ENCODE measurements around the gene NIT1. TPM values are rescaled to one million over a fixed set of nuclear protein-coding genes. Genes with fewer than 3 reads are reported as not detected.

Gene NIT1
- total RNA-seq, 1 experiment from 2014 or later = 39.6 TPM

DNA sequence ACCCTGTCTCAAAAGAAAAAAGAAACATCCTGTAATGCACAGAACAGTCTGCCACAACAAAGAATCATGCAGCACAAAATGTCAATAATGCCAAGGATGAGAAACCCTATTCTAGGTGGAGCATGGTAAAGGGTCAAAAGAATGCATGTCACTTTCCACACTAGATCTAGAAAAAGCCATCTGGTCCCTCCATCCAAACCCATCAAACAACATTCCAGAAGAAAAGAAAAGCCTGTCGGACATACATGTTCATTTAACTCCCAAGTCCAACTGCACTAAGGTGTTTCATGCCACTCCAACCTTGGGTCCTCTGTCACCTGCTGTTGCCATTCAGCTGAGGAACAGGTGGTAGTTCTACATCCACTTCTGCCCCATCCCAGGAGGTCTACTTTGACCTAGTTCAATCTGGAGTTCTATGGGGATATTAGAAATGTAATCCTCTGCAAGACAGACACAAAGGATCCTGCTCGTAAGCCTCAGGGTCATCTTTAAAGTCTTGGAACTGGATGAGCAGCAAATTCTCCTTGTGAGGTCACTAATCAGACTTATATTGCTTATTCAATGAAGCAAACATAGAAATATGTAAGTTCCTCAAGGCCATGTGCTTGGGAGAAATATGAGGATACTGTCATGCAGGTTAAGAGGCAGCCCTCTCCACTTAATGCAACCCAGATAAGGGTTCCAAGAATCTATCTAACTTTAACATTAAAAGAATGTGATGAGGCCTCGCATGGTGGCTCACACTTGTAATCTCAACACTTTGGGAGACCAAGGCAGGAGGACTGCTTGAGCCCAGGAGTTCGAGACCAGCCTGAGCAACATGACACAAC, 10.9 kb downstream of the NIT1 start:
- Histone ChIP-seq H2BK5ac (ENCODE audit: insufficient read length, low read length) (no peak overlapping the region), H3K4ac (ENCODE audit: low read depth, low read length) (no peak overlapping the region), H2BK20ac (ENCODE audit: low read depth, low read length, poor library complexity, severe bottlenecking) (no peak overlapping the region), H4K5ac (ENCODE audit: insufficient read length, low read depth, low read length) (no peak overlapping the region), H3T11ph (ENCODE audit: low read length) (no peak overlapping the region), H2AK5ac (ENCODE audit: insufficient read length, low read length) (no peak overlapping the region), H3K4me1 (ENCODE audit: insufficient read depth, low read length) (no peaks in the 10 kb centered on the region), H3K56ac (ENCODE audit: insufficient read length, low read depth, low read length) (no peak overlapping the region), H3K9ac (ENCODE audit: extremely low read depth, insufficient read length, low read length) (no peak overlapping the region), H3K14ac (ENCODE audit: insufficient read depth, low read length) (no peak overlapping the region), H2BK15ac (ENCODE audit: low read depth, low read length) (no peak overlapping the region), H3K9me3 (ENCODE audit: control insufficient read depth, low read depth, low read length) (no peaks in the 10 kb centered on the region), H3K18ac (ENCODE audit: insufficient read length, low read depth, low read length) (no peak overlapping the region), H3K27me3 (ENCODE audit: insufficient read depth, low read length) (no peaks in the 10 kb centered on the region), H3K79me1 (ENCODE audit: insufficient read depth, low read depth, low read length, poor library complexity, severe bottlenecking) (peaks cover 5% of the 10 kb centered on the region), H4K91ac (ENCODE audit: insufficient read length, low read depth, low read length) (no peak overlapping the region), H3K4me2 (ENCODE audit: insufficient read depth, insufficient read length, low read length) (no peak overlapping the region), H2BK120ac (ENCODE audit: low read depth, low read length, poor library complexity, severe bottlenecking) (no peak overlapping the region), H2BK12ac (ENCODE audit: insufficient read length, low read depth, low read length) (no peak overlapping the region), H3K27ac (ENCODE audit: insufficient read length, low read depth, low read length) (no peak overlapping the region), H3K23ac (ENCODE audit: insufficient read length, low read depth, low read length) (no peak overlapping the region), H4K20me1 (ENCODE audit: control insufficient read depth, insufficient read depth, insufficient read length) (no peaks in the 10 kb centered on the region), H3K23me2 (ENCODE audit: insufficient read length, low read depth, low read length, poor library complexity, severe bottlenecking) (peaks cover 13% of the 10 kb centered on the region), H3K79me2 (ENCODE audit: insufficient read depth, low read length) (0 out of 2 replicates have a peak, but pooled peaks cover 4% of the 10 kb centered on the region), H2AFZ (ENCODE audit: low read length) (no peak overlapping the region), H4K8ac (replicated peaks; ENCODE audit: insufficient read length, low read depth, low read length) (no peak overlapping the region)
- Mint-ChIP-seq H3K4me3 (no peak overlapping the region), H3K36me3 (ENCODE audit: insufficient read depth in 1 of 3, low read depth in 3 of 3) (peaks cover 19 to 58% (median 56%) of the 10 kb centered on the region in 3 experiments; a peak in 6 of 7 replicates), H3K4me1 (peaks cover 18 to 19% of the 10 kb centered on the region in 2 experiments), H3K27me3 (ENCODE audit: low read depth) (no peaks in the 10 kb centered on the region), H3K27ac (no peak overlapping the region), H3K9me3 (no peaks in the 10 kb centered on the region; a peak in 1 of 5 replicates)
- no CpG with 5 or more reads among the region's 4 CpGs for WGBS (ENCODE audit: extremely low coverage, insufficient read length, low lambda C conversion rate)
- TF ChIP-seq CTCF (conservative IDR thresholded peaks at IDR 0.05) = no peak
- DNase-seq = no peak
